HEK293 (cell line): ENCODE results near the gene PRR22.
A peak's percentile ranks its signal among the peaks of the same experiment; 100 is the strongest.
"Not testable (repeated sequence)": the region's sequence is repeated elsewhere in the genome, so short reads cannot be mapped to it uniquely, and the experiment has no call there.

ENCODE experiments used
- CTCF ChIA-PET: fragments of 350-600 bp; formaldehyde crosslinking; extraction: SDS; loops from one replicate; lab custom pipeline; 2021; ENCODE audit warnings: antibody characterized with exemption; lab: Yijun Ruan, JAX
- POLR2A ChIA-PET: fragments of 300-600 bp; formaldehyde crosslinking; extraction: SDS; loops from one replicate; lab custom pipeline; 2020; ENCODE audit warnings: antibody characterized with exemption, inconsistent platforms; lab: Yijun Ruan, JAX
- H3K27ac ChIP-seq: fragments of 200-500 bp; sonication (Bioruptor generic); 2 replicates; pipeline ENCODE4 v1.5.1; 2014; ENCODE audit warnings: low read depth, low read length, control low read depth, inconsistent platforms; ENCODE audit errors: extremely low read depth
- H3K36me3 ChIP-seq, 2 experiments: fragments of 200-500 bp in 1 of 2; sonication (Bioruptor generic) in 1 of 2; 1 replicate in 1 of 2; 2 replicates in 1 of 2; pipeline ENCODE4 v1.5.1; 2014 to 2017; ENCODE audit warnings: inconsistent platforms in 2 of 2, low read length in 2 of 2; ENCODE audit not compliant: control insufficient read depth in 2 of 2, insufficient read depth in 1 of 2
- H3K4me1 ChIP-seq: fragments of 200-500 bp; sonication (Bioruptor generic); 2 replicates; pipeline ENCODE4 v1.5.1; 2014; ENCODE audit warnings: mild to moderate bottlenecking, low read length, inconsistent platforms; ENCODE audit not compliant: control insufficient read depth, insufficient read depth
- H3K4me3 ChIP-seq: 2 replicates; pipeline ENCODE4 v1.5.1; 2011; ENCODE audit warnings: low read depth, mild to moderate bottlenecking, control low read depth, low read length, moderate library complexity
- H3K9me3 ChIP-seq: fragments of 200-500 bp; sonication (Bioruptor generic); 2 replicates; pipeline ENCODE4 v1.5.1; 2014; ENCODE audit warnings: low read depth, low read length, inconsistent platforms; ENCODE audit not compliant: control insufficient read depth, insufficient read depth
- BCL11B ChIP-seq: fragments of 450-650 bp; formaldehyde crosslinking; IDR thresholded peaks from 2 replicates; pipeline ENCODE4 v1.5.1; 2016; ENCODE audit warnings: low read depth, missing biosample characterization, missing genetic modification characterization
- GFI1B ChIP-seq: fragments of 450-650 bp; formaldehyde crosslinking; IDR thresholded peaks from 2 replicates; pipeline ENCODE4 v1.5.1; 2016; ENCODE audit warnings: missing biosample characterization, missing genetic modification characterization
- IKZF3 ChIP-seq: fragments of 450-650 bp; IDR thresholded peaks from 2 replicates; pipeline ENCODE4 v1.5.0; 2018; ENCODE audit warnings: missing biosample characterization, mild to moderate bottlenecking, missing genetic modification characterization, moderate library complexity
- RBAK ChIP-seq: fragments of 450-650 bp; formaldehyde crosslinking; IDR thresholded peaks from 2 replicates; pipeline ENCODE4 v1.5.1; 2016; ENCODE audit warnings: missing biosample characterization, missing genetic modification characterization
- SP7 ChIP-seq: fragments of 450-650 bp; formaldehyde crosslinking; IDR thresholded peaks from 2 replicates; pipeline ENCODE4 v1.5.1; 2016; ENCODE audit warnings: missing biosample characterization, missing genetic modification characterization
- ZBTB7A ChIP-seq: fragments of 450-650 bp; formaldehyde crosslinking; IDR thresholded peaks from 2 replicates; pipeline ENCODE4 v1.5.1; 2016; ENCODE audit warnings: low read depth, missing biosample characterization, missing genetic modification characterization
- ZFHX2 ChIP-seq: fragments of 450-650 bp; formaldehyde crosslinking; conservative IDR thresholded peaks from 2 replicates; pipeline ENCODE4 v1.5.1; 2016; ENCODE audit warnings: missing biosample characterization, missing genetic modification characterization
- ZNF121 ChIP-seq: fragments of 450-650 bp; formaldehyde crosslinking; IDR thresholded peaks from 2 replicates; pipeline ENCODE4 v1.5.1; 2016; ENCODE audit warnings: missing biosample characterization, missing genetic modification characterization
- ZNF214 ChIP-seq: fragments of 450-650 bp; formaldehyde crosslinking; IDR thresholded peaks from 2 replicates; pipeline ENCODE4 v1.5.1; 2017; ENCODE audit warnings: missing biosample characterization, mild to moderate bottlenecking, missing genetic modification characterization, borderline replicate concordance
- ZNF324 ChIP-seq: fragments of 450-650 bp; formaldehyde crosslinking; IDR thresholded peaks from 2 replicates; pipeline ENCODE4 v1.5.1; 2016; ENCODE audit warnings: missing biosample characterization, missing genetic modification characterization
- ZNF48 ChIP-seq: fragments of 450-650 bp; formaldehyde crosslinking; IDR thresholded peaks from 2 replicates; pipeline ENCODE4 v1.5.1; 2016; ENCODE audit warnings: missing biosample characterization, missing genetic modification characterization
- ZNF660 ChIP-seq: fragments of 450-650 bp; IDR thresholded peaks from 2 replicates; pipeline ENCODE4 v1.5.1; 2018; ENCODE audit warnings: missing biosample characterization, mild to moderate bottlenecking, missing genetic modification characterization
- ZNF707 ChIP-seq: fragments of 450-650 bp; formaldehyde crosslinking; IDR thresholded peaks from 2 replicates; pipeline ENCODE4 v1.5.1; 2016; ENCODE audit warnings: missing biosample characterization, missing genetic modification characterization
- ZNF777 ChIP-seq: fragments of 450-650 bp; formaldehyde crosslinking; IDR thresholded peaks from 2 replicates; pipeline ENCODE4 v1.5.1; 2017; ENCODE audit warnings: missing biosample characterization, missing genetic modification characterization, borderline replicate concordance
- TF ChIP-seq, protein P1 (sequence below): fragments of 450-650 bp; formaldehyde crosslinking; IDR thresholded peaks from 2 replicates; pipeline ENCODE4 v1.5.1; 2016; ENCODE audit warnings: missing biosample characterization, missing genetic modification characterization, borderline replicate concordance
- TF ChIP-seq, protein P2 (sequence below): fragments of 450-650 bp; formaldehyde crosslinking; IDR thresholded peaks from 2 replicates; pipeline ENCODE4 v1.5.1; 2017; ENCODE audit warnings: missing biosample characterization, missing genetic modification characterization
- TF ChIP-seq, protein P3 (sequence below): fragments of 450-650 bp; formaldehyde crosslinking; IDR thresholded peaks from 2 replicates; pipeline ENCODE4 v1.5.1; 2016; ENCODE audit warnings: missing biosample characterization, missing genetic modification characterization

The PRR22 gene

DNA sequence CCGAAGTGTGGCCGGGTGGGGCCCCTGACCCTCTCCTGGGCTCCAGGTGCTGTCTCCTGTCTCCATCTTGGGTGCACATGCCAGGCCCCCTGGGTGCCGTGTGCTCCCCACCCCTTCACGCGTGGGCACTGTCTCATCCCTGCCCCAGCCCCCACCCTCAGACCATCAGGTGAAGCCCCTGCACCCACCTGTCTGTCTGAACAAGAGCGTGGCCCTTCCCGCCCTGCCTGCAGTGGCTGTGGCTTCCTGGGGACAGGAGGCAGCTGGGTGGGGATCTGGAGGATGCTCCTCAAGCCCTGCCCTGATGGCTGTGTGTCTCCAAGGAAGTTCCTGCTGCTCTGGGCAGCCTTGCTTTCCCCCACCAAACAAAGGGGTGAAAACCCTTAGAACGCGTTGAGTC, 2.2 kb downstream of the PRR22 start:
- H3K36me3 ChIP-seq, result peaks cover 6 to 38% of the 10 kb centered on the region in 2 experiments; a peak in 2 of 3 replicates
- ChIA-PET POLR2A (interaction anchor here (0.7 kb wide), 1 partner anchor 95 kb away, joined by 3 read pairs; no protein-coding TSS in a partner anchor), CTCF (no interaction called here)
- TF ChIP-seq ZBTB7A (tag by site-specific recombination), result no peak
- TF ChIP-seq ZFHX2 (tag by site-specific recombination), result no peak
- TF ChIP-seq, protein P1, sequence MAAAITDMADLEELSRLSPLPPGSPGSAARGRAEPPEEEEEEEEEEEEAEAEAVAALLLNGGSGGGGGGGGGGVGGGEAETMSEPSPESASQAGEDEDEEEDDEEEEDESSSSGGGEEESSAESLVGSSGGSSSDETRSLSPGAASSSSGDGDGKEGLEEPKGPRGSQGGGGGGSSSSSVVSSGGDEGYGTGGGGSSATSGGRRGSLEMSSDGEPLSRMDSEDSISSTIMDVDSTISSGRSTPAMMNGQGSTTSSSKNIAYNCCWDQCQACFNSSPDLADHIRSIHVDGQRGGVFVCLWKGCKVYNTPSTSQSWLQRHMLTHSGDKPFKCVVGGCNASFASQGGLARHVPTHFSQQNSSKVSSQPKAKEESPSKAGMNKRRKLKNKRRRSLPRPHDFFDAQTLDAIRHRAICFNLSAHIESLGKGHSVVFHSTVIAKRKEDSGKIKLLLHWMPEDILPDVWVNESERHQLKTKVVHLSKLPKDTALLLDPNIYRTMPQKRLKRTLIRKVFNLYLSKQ (tag by site-specific recombination), result no peak
- TF ChIP-seq ZNF324 (tag by site-specific recombination), result no peak
- TF ChIP-seq ZNF48 (tag by site-specific recombination), result no peak
- TF ChIP-seq ZNF707 (tag by site-specific recombination), result no peak
- TF ChIP-seq RBAK (tag by site-specific recombination), result no peak
- TF ChIP-seq, protein P2, sequence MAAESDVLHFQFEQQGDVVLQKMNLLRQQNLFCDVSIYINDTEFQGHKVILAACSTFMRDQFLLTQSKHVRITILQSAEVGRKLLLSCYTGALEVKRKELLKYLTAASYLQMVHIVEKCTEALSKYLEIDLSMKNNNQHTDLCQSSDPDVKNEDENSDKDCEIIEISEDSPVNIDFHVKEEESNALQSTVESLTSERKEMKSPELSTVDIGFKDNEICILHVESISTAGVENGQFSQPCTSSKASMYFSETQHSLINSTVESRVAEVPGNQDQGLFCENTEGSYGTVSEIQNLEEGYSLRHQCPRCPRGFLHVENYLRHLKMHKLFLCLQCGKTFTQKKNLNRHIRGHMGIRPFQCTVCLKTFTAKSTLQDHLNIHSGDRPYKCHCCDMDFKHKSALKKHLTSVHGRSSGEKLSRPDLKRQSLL (tag by site-specific recombination), result no peak
- TF ChIP-seq, protein P3, sequence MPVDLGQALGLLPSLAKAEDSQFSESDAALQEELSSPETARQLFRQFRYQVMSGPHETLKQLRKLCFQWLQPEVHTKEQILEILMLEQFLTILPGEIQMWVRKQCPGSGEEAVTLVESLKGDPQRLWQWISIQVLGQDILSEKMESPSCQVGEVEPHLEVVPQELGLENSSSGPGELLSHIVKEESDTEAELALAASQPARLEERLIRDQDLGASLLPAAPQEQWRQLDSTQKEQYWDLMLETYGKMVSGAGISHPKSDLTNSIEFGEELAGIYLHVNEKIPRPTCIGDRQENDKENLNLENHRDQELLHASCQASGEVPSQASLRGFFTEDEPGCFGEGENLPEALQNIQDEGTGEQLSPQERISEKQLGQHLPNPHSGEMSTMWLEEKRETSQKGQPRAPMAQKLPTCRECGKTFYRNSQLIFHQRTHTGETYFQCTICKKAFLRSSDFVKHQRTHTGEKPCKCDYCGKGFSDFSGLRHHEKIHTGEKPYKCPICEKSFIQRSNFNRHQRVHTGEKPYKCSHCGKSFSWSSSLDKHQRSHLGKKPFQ (tag by site-specific recombination), result no peak
- TF ChIP-seq BCL11B, result no peak
- no peak for TF ChIP-seq SP7 (tag by site-specific recombination)
- TF ChIP-seq GFI1B, result no peak
- TF ChIP-seq ZNF214 (tag by site-specific recombination), result no peak
- H3K27ac ChIP-seq, result no peak overlapping the region
- no peaks in the 10 kb centered on the region for H3K9me3 ChIP-seq
- no peak overlapping the region for H3K4me3 ChIP-seq
- no peaks in the 10 kb centered on the region for H3K4me1 ChIP-seq

DNA sequence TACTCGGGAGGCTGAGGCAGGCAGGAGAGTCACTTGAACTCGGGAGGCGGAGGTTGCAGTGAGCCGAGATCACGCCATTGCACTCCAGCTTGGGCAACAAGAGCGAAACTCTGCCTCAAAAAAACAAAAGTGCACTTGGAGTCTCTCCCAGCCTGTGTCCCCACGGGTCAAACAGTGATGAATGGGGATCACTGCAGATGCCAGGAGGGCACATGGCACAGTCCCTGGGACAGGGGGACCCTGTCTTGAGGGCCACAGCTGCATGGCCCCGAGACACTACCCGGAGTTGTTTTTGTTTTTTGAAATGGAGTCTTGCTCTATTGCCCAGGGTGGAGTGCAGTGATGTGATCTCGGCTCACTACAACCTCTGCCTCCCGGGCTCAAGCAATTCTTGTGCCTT, 3.6 kb downstream of the PRR22 start:
- peaks cover 3 to 24% of the 10 kb centered on the region in 2 experiments; a peak in 2 of 3 replicates for H3K36me3 ChIP-seq
- POLR2A ChIA-PET, result interaction anchor here (0.6 kb wide), 1 partner anchor 187 kb away, joined by 3 read pairs; no protein-coding TSS in a partner anchor
- CTCF ChIA-PET, result interaction anchor here (0.6 to 2.8 kb wide), 2 partner anchors 23 to 244 kb away, joined by 3 to 15 read pairs; no protein-coding TSS in a partner anchor
- H3K27ac ChIP-seq, H3K9me3 ChIP-seq, H3K4me3 ChIP-seq, H3K4me1 ChIP-seq: not testable (repeated sequence)
- TF ChIP-seq ZNF121 (tag by site-specific recombination) (peak; percentile 69), ZNF660 (0 out of 2 replicates have a peak, but pooled peaks have one; percentile 19)

DNA sequence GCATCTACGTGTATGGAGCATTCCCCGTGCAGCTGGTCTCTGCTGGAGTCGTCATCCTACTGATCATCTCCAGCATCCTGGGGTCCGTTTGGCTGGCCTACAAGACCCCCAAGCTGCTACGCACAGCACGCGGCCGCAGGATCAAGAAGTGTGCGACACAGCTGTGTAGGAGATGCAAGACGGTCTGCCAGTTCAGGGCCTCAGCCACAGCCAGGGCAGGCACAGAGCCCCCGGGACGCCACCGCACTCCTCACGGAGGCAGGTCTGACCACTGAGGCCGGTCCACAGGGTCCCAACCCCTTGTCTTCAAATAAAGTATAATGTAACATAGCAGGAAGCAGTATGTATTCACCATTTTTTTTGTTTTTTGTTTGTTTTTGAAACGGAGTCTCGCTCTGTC, 6.1 kb downstream of the PRR22 start:
- Histone ChIP-seq H3K36me3 (peaks cover 0 to 3% of the 10 kb centered on the region in 2 experiments; a peak in 1 of 3 replicates), H3K4me1 (no peaks in the 10 kb centered on the region), H3K27ac (no peak overlapping the region), H3K9me3 (no peaks in the 10 kb centered on the region), H3K4me3 (no peak overlapping the region)
- CTCF ChIA-PET, result no interaction called here
- POLR2A ChIA-PET, result interaction anchor here (1.3 kb wide), 1 partner anchor 10 kb away, joined by 3 read pairs; no protein-coding TSS in a partner anchor
- TF ChIP-seq ZNF777 (no peak), RBAK (tag by site-specific recombination) (no peak), IKZF3 (tag by site-specific recombination) (no peak)
